GM12878 (cell line): ENCODE data around the gene KIF5A. TPM values are rescaled to one million over a fixed set of nuclear protein-coding genes. Genes with fewer than 3 reads are reported as not detected.

ENCODE experiments used
- ATAC-seq: fragments of 200-7000 bp; cut with Tn5 transposase; 3 replicates; pipeline ENCODE4 v1.9.1; 2020; ENCODE audit warnings: mild to moderate bottlenecking, moderate library complexity
- BruUV-seq: library from RNA; stranded (reverse); fragments of 400-500 nt; replicated peaks from 2 replicates; lab custom pipeline; 2021; lab: Mats Ljungman, UMichigan
- CTCF ChIA-PET: fragments of 300-600 bp; sonication (Branson Sonifier 250); formaldehyde crosslinking; extraction: SDS; loops from one replicate; lab custom pipeline; 2021; ENCODE audit warnings: inconsistent platforms; lab: Yijun Ruan, JAX
- POLR2A ChIA-PET: fragments of 350-600 bp; formaldehyde crosslinking; extraction: SDS; loops from one replicate; lab custom pipeline; 2021; ENCODE audit warnings: inconsistent platforms; lab: Charles Lee
- RAD21 ChIA-PET: fragments of 300-600 bp; sonication (Branson Sonifier 250); formaldehyde crosslinking; loops from one replicate; lab custom pipeline; 2023; ENCODE audit warnings: antibody characterized with exemption; ENCODE audit not compliant: unreplicated experiment; lab: Charles Lee
- SMC1A ChIA-PET: fragments of 300-600 bp; sonication (Branson Sonifier 250); formaldehyde crosslinking; loops from one replicate; lab custom pipeline; 2023; ENCODE audit not compliant: unreplicated experiment, uncharacterized antibody; lab: Charles Lee
- DNase-seq: peaks from one replicate; pipeline ENCODE4 v3.0.0-alpha.2; 2011; ENCODE audit warnings: low read depth, low spot score
- FAIRE-seq: peaks from 3 replicates; lab custom pipeline; 2011; peaks lifted over from hg19 to GRCh38; lab: Jason Lieb, UNC
- H2AFZ ChIP-seq: 2 replicates; pipeline ENCODE4 v1.6.0; 2011; ENCODE audit warnings: low read depth, low read length, control low read depth; ENCODE audit not compliant: control insufficient read depth
- H3K27ac ChIP-seq: 2 replicates; pipeline ENCODE4 v1.5.1; 2011; ENCODE audit warnings: control low read depth; ENCODE audit not compliant: control insufficient read depth, insufficient read depth
- H3K27me3 ChIP-seq, 2 experiments: replicated peaks in 1 of 2; 2 replicates each; pipeline versions ENCODE4 v1.6.0 to v1.6.1; 2011; ENCODE audit warnings: low read length in 1 of 2; ENCODE audit not compliant: control insufficient read depth in 2 of 2, insufficient read depth in 2 of 2
- H3K36me3 ChIP-seq, 2 experiments: 2 replicates each; pipeline ENCODE4 v1.5.1; 2011; ENCODE audit warnings: low read length in 1 of 2; ENCODE audit not compliant: control insufficient read depth in 2 of 2, insufficient read depth in 2 of 2
- H3K4me1 ChIP-seq: 2 replicates; pipeline ENCODE4 v1.6.1; 2011; ENCODE audit warnings: mild to moderate bottlenecking, low read length, moderate library complexity, mixed read lengths; ENCODE audit not compliant: control insufficient read depth, insufficient read depth
- H3K4me2 ChIP-seq: 2 replicates; pipeline ENCODE4 v1.6.0; 2011; ENCODE audit warnings: control low read depth; ENCODE audit not compliant: control insufficient read depth, insufficient read depth
- H3K4me3 ChIP-seq: fragments of 200-600 bp; sonication (generic); 2 replicates; pipeline ENCODE4 v1.5.1; 2016
- H3K79me2 ChIP-seq: 2 replicates; pipeline ENCODE4 v1.6.0; 2011; ENCODE audit warnings: low read length; ENCODE audit not compliant: control insufficient read depth, insufficient read depth
- H3K9ac ChIP-seq: 2 replicates; pipeline ENCODE4 v1.8.0; 2011; ENCODE audit warnings: low read length, control low read depth, mixed read lengths; ENCODE audit not compliant: control insufficient read depth, insufficient read depth
- H3K9me3 ChIP-seq: replicated peaks from 3 replicates; pipeline ENCODE4 v1.5.1; 2011; ENCODE audit warnings: mild to moderate bottlenecking, low read length; ENCODE audit not compliant: control insufficient read depth, insufficient read depth
- H4K20me1 ChIP-seq: 2 replicates; pipeline ENCODE4 v1.6.0; 2011; ENCODE audit not compliant: control insufficient read depth, insufficient read depth
- ASH2L ChIP-seq: fragments of 300-600, 200-600 bp; sonication (generic); IDR thresholded peaks from 2 replicates; pipeline ENCODE4 v1.6.1; 2017; ENCODE audit warnings: low read depth, mild to moderate bottlenecking, borderline replicate concordance
- BACH1 ChIP-seq: fragments of 450-650 bp; IDR thresholded peaks from 2 replicates; pipeline ENCODE4 v1.6.1; 2017; ENCODE audit warnings: mild to moderate bottlenecking, borderline replicate concordance
- BCL11A ChIP-seq: IDR thresholded peaks from 2 replicates; pipeline ENCODE4 v1.6.1; 2011; ENCODE audit warnings: low read depth, low read length
- BMI1 ChIP-seq: fragments of 450-650 bp; IDR thresholded peaks from 2 replicates; pipeline ENCODE4 v1.6.1; 2016; ENCODE audit warnings: mild to moderate bottlenecking, moderate library complexity, borderline replicate concordance
- BRCA1 ChIP-seq: IDR thresholded peaks from 2 replicates; pipeline ENCODE4 v1.6.1; 2011; ENCODE audit warnings: low read depth, low read length, improper control_type of control experiment
- CBX3 ChIP-seq: fragments of 200-600 bp; sonication (generic); IDR thresholded peaks from 2 replicates; pipeline ENCODE4 v1.6.1; 2016; ENCODE audit warnings: low read depth, borderline replicate concordance
- CREM ChIP-seq: IDR thresholded peaks from 2 replicates; pipeline ENCODE4 v1.6.1; 2014; ENCODE audit warnings: antibody characterized with exemption, low read depth
- EED ChIP-seq: sonication (generic); IDR thresholded peaks from 2 replicates; pipeline ENCODE4 v1.6.1; 2016; ENCODE audit warnings: antibody characterized with exemption, low read depth
- HDGF ChIP-seq: fragments of 450-650 bp; IDR thresholded peaks from 2 replicates; pipeline ENCODE4 v1.6.1; 2016; ENCODE audit warnings: antibody characterized with exemption
- LARP7 ChIP-seq: fragments of 450-650 bp; IDR thresholded peaks from 2 replicates; pipeline ENCODE4 v1.6.1; 2017; ENCODE audit warnings: mild to moderate bottlenecking
- NRF1 ChIP-seq: conservative IDR thresholded peaks from 2 replicates; pipeline ENCODE4 v1.6.1; 2011; ENCODE audit warnings: mild to moderate bottlenecking, low read depth, low read length, improper control_type of control experiment
- PAX5 ChIP-seq: IDR thresholded peaks from 2 replicates; pipeline ENCODE4 v1.6.1; 2011; ENCODE audit warnings: low read depth, low read length, borderline replicate concordance
- POLR2AphosphoS5 ChIP-seq: IDR thresholded peaks from 2 replicates; pipeline ENCODE4 v1.6.1; 2011; ENCODE audit warnings: mild to moderate bottlenecking, low read length, inconsistent platforms
- SMAD5 ChIP-seq: IDR thresholded peaks from 2 replicates; pipeline ENCODE4 v1.6.1; 2016; ENCODE audit warnings: antibody characterized with exemption, low read depth
- STAT3 ChIP-seq: IDR thresholded peaks from 2 replicates; pipeline ENCODE4 v1.6.1; 2011; ENCODE audit warnings: low read depth, low read length, improper control_type of control experiment
- TAF1 ChIP-seq: IDR thresholded peaks from 2 replicates; pipeline ENCODE4 v1.6.1; 2011; ENCODE audit warnings: mild to moderate bottlenecking, low read depth, low read length, borderline replicate concordance
- ZBED1 ChIP-seq: IDR thresholded peaks from 2 replicates; pipeline ENCODE4 v1.6.1; 2016; ENCODE audit warnings: borderline replicate concordance
- ZNF207 ChIP-seq: fragments of 450-650 bp; IDR thresholded peaks from 2 replicates; pipeline ENCODE4 v1.6.1; 2014; ENCODE audit warnings: antibody characterized with exemption, mild to moderate bottlenecking, borderline replicate concordance
- WGBS: methylation state at CpG from one replicate; pipeline ENCODE4 v1.1.6; 2016; ENCODE audit warnings: low lambda C conversion rate; ENCODE audit not compliant: insufficient replicate concordance, insufficient coverage; ENCODE audit errors: missing lambda C conversion rate; 5-methylcytosine and 5-hydroxymethylcytosine counted together
- in situ Hi-C: fragments of 300-500 bp; cut with MboI; formaldehyde crosslinking; loops from 9 replicates; pipeline ENCODE4 v1.14.3; 2018; ENCODE audit warnings: mixed read lengths
- intact Hi-C: fragments of 100-400 bp; cut with micrococcal nuclease; formaldehyde crosslinking; loops from one replicate; pipeline ENCODE4 v1.14.2; 2022; ENCODE audit not compliant: unreplicated experiment
- polyA plus RNA-seq, 11 experiments: library from polyadenylated mRNA; depleted of rRNA in 4 of 11; unstranded in 6 of 11; stranded (reverse) in 5 of 11; fragments of >200 nt; fragmentation: Nextera tagmentation in 4 of 11; fragmentation: Illumina TruSeq in 1 of 11; extraction: Ambion mirVana in 4 of 11; extraction: Trizol in 1 of 11; gene quantifications; 1 replicate in 1 of 11; 2 replicates in 10 of 11; pipeline versions ENCODE4 v1.2.1 to v1.2.3, GENCODE V29; 2011 to 2016; ENCODE audit warnings: inconsistent platforms in 2 of 11, missing spikeins in 2 of 11, low read depth in 1 of 11
- total RNA-seq, 4 experiments: library from RNA; depleted of rRNA in 3 of 4; stranded (reverse); fragments of >200 nt in 3 of 4; fragmentation: Illumina TruSeq in 1 of 4; extraction: Trizol in 1 of 4; gene quantifications; 2 replicates each; pipeline versions ENCODE4 v1.2.1 to v1.2.3, GENCODE V29; 2013 to 2021
- TF ChIP-seq, protein P1 (sequence below): IDR thresholded peaks from 2 replicates; pipeline ENCODE4 v1.6.1; 2012; ENCODE audit warnings: mild to moderate bottlenecking, low read depth, low read length
- TF ChIP-seq, protein P2 (sequence below): IDR thresholded peaks from 2 replicates; pipeline ENCODE4 v1.6.1; 2012; ENCODE audit warnings: low read length, inconsistent platforms

Gene KIF5A
- total and polyA plus RNA-seq, 10 of the 15 experiments (the other 5 are each of a cell fraction or from before 2014, with no cell fraction given): 0.35 to 2.9 (median 0.97) TPM

DNA sequence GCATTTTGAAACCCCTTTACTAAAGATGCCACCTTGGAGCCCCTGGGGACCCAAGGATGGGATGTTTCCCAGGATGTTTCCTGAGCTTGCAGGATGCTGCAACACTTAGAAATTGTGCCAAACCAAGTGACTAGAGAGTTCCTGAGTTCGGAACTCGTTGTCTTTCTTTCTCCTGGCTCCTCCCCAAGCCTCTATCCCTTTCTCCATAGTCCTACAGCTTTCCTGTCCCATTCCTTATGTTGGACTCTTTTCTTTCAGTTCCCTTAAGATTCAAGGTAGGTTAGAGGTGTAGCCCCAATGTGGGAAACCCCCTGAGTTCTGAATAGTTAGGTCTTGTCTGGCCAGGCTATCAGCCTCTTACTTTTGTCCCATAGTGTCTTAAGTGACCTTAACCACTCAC, 1.4 kb upstream of the KIF5A start:
- intact Hi-C loops: no loop called here
- in situ Hi-C loops: no loop called here
- CTCF ChIA-PET: no interaction called here
- H3K27me3 ChIP-seq: peaks cover 0 to 1% of the 10 kb centered on the region in 2 experiments; a peak in 2 of 4 replicates
- BruUV-seq: no TSS peak
- H2AFZ ChIP-seq: no peak overlapping the region
- FAIRE-seq (no peak), DNase-seq (no peak), ATAC-seq (no peak)
- peaks cover 19% of the 10 kb centered on the region for H3K79me2 ChIP-seq
- H3K4me2 ChIP-seq: no peak overlapping the region
- no peaks in the 10 kb centered on the region for H4K20me1 ChIP-seq
- RAD21 ChIA-PET: interaction anchor here (0.6 to 1.0 kb wide), 2 partner anchors 25 to 88 kb away, joined by 3 read pairs; no protein-coding TSS in a partner anchor
- no peak overlapping the region for H3K9ac ChIP-seq
- H3K4me1 ChIP-seq: peaks cover 9% of the 10 kb centered on the region; the same call in 1 of the 2 replicates
- TF ChIP-seq BACH1 (no peak), BRCA1 (no peak), TAF1 (no peak), BMI1 (no peak), ZNF207 (no peak), PAX5 (no peak), HDGF (no peak), NRF1 (no peak), CBX3 (no peak), ASH2L (no peak), LARP7 (no peak), EED (no peak), SMAD5 (no peak), CREM (no peak), STAT3 (no peak), BCL11A (no peak), POLR2AphosphoS5 (no peak), ZBED1 (no peak)
- TF ChIP-seq, protein P1, sequence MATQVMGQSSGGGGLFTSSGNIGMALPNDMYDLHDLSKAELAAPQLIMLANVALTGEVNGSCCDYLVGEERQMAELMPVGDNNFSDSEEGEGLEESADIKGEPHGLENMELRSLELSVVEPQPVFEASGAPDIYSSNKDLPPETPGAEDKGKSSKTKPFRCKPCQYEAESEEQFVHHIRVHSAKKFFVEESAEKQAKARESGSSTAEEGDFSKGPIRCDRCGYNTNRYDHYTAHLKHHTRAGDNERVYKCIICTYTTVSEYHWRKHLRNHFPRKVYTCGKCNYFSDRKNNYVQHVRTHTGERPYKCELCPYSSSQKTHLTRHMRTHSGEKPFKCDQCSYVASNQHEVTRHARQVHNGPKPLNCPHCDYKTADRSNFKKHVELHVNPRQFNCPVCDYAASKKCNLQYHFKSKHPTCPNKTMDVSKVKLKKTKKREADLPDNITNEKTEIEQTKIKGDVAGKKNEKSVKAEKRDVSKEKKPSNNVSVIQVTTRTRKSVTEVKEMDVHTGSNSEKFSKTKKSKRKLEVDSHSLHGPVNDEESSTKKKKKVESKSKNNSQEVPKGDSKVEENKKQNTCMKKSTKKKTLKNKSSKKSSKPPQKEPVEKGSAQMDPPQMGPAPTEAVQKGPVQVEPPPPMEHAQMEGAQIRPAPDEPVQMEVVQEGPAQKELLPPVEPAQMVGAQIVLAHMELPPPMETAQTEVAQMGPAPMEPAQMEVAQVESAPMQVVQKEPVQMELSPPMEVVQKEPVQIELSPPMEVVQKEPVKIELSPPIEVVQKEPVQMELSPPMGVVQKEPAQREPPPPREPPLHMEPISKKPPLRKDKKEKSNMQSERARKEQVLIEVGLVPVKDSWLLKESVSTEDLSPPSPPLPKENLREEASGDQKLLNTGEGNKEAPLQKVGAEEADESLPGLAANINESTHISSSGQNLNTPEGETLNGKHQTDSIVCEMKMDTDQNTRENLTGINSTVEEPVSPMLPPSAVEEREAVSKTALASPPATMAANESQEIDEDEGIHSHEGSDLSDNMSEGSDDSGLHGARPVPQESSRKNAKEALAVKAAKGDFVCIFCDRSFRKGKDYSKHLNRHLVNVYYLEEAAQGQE: no peak
- TF ChIP-seq, protein P2, sequence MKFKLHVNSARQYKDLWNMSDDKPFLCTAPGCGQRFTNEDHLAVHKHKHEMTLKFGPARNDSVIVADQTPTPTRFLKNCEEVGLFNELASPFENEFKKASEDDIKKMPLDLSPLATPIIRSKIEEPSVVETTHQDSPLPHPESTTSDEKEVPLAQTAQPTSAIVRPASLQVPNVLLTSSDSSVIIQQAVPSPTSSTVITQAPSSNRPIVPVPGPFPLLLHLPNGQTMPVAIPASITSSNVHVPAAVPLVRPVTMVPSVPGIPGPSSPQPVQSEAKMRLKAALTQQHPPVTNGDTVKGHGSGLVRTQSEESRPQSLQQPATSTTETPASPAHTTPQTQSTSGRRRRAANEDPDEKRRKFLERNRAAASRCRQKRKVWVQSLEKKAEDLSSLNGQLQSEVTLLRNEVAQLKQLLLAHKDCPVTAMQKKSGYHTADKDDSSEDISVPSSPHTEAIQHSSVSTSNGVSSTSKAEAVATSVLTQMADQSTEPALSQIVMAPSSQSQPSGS: no peak
- no peaks in the 10 kb centered on the region for H3K36me3 ChIP-seq
- SMC1A ChIA-PET: interaction anchor here (0.6 kb wide), 1 partner anchor 867 kb away, joined by 4 read pairs; no protein-coding TSS in a partner anchor
- no peak overlapping the region for H3K27ac ChIP-seq
- H3K9me3 ChIP-seq: no peaks in the 10 kb centered on the region
- WGBS: 44% methylated on average over 2 of the region's 2 CpGs
- H3K4me3 ChIP-seq: no peak overlapping the region
- POLR2A ChIA-PET: no interaction called here
